Common myeloid progenitor, CD34-positive (primary cell): Measurements from ENCODE around the gene SPTLC3.

Experiments used
- CTCF ChIA-PET: fragments of 350-600 bp; sonication (Branson Sonifier 250); formaldehyde crosslinking; loops from one replicate; lab custom pipeline; 2021; ENCODE audit warnings: antibody characterized with exemption; lab: Charles Lee
- POLR2A ChIA-PET: fragments of 350-600 bp; sonication (Branson Sonifier 250); formaldehyde crosslinking; loops from one replicate; lab custom pipeline; 2021; ENCODE audit warnings: antibody characterized with exemption; lab: Charles Lee
- DNase-seq, 3 donors: peaks; one replicate each; pipeline versions ENCODE4 v3.0.0 to v3.0.0-alpha.2; 2013
- H3K27ac ChIP-seq, 2 experiments: 1 replicate in 1 of 2; 2 replicates in 1 of 2; pipeline ENCODE4 v1.7.0; 2013; ENCODE audit warnings: inconsistent platforms in 2 of 2, low read length in 2 of 2, mild to moderate bottlenecking in 2 of 2, low read depth in 1 of 2, moderate library complexity in 1 of 2; ENCODE audit not compliant: severe bottlenecking in 2 of 2, insufficient read depth in 1 of 2, poor library complexity in 1 of 2
- H3K27me3 ChIP-seq, 5 experiments: replicated peaks in 2 of 5; 1 replicate in 3 of 5; 2 replicates in 2 of 5; pipeline versions ENCODE4 v1.6.1 to v1.7.0; 2013; ENCODE audit warnings: low read length in 4 of 5, mild to moderate bottlenecking in 2 of 5, moderate library complexity in 2 of 5, inconsistent platforms in 1 of 5; ENCODE audit not compliant: insufficient read depth in 5 of 5, control insufficient read depth in 4 of 5
- H3K36me3 ChIP-seq, 4 experiments: 1 replicate in 2 of 4; 2 replicates in 2 of 4; pipeline versions ENCODE4 v1.6.1 to v1.7.0; 2013; ENCODE audit warnings: low read length in 3 of 4, control low read depth in 1 of 4, mild to moderate bottlenecking in 1 of 4; ENCODE audit not compliant: control insufficient read depth in 4 of 4, insufficient read depth in 4 of 4
- H3K4me1 ChIP-seq, 4 experiments: 1 replicate in 3 of 4; 2 replicates in 1 of 4; pipeline versions ENCODE4 v1.6.1 to v1.7.1; 2013; ENCODE audit warnings: low read length in 3 of 4, mild to moderate bottlenecking in 3 of 4, control low read depth in 1 of 4, inconsistent platforms in 1 of 4, moderate library complexity in 1 of 4; ENCODE audit not compliant: control insufficient read depth in 4 of 4, insufficient read depth in 4 of 4; ENCODE audit errors: control extremely low read depth in 1 of 4
- H3K4me3 ChIP-seq, 7 experiments: 1 replicate in 4 of 7; 2 replicates in 3 of 7; pipeline versions ENCODE4 v1.5.1 to v1.7.0; 2013; ENCODE audit warnings: mild to moderate bottlenecking in 7 of 7, low read length in 6 of 7, moderate library complexity in 6 of 7, inconsistent platforms in 2 of 7, low read depth in 2 of 7, control low read depth in 1 of 7; ENCODE audit not compliant: insufficient read depth in 4 of 7, control insufficient read depth in 1 of 7; ENCODE audit errors: extremely low read depth in 1 of 7
- H3K9me3 ChIP-seq, 5 experiments: 1 replicate in 4 of 5; 2 replicates in 1 of 5; pipeline versions ENCODE4 v1.6.1 to v1.7.1; 2013; ENCODE audit warnings: low read length in 4 of 5, mild to moderate bottlenecking in 2 of 5, inconsistent platforms in 1 of 5, low read depth in 1 of 5, moderate library complexity in 1 of 5; ENCODE audit not compliant: control insufficient read depth in 4 of 5, insufficient read depth in 2 of 5; ENCODE audit errors: control extremely low read depth in 1 of 5
- WGBS: methylation state at CpG from one replicate; pipeline ENCODE4 v1.1.5; 2013; ENCODE audit not compliant: insufficient coverage; 5-methylcytosine and 5-hydroxymethylcytosine counted together

SPTLC3 gene

GRCh38 chr20:13041574-13042457 is 33.0 kb downstream of the SPTLC3 start:
- Histone ChIP-seq H3K36me3 (peaks cover 0 to 20% (median 0%) of the 10 kb centered on the region in 4 experiments), H3K27ac (no peak overlapping the region), H3K27me3 (no peaks in the 10 kb centered on the region), H3K4me1 (no peaks in the 10 kb centered on the region), H3K9me3 (peaks cover 0 to 17% (median 0%) of the 10 kb centered on the region in 5 experiments), H3K4me3 (no peak overlapping the region)
- WGBS, result 100% methylated on average over 1 of the region's 4 CpGs
- POLR2A ChIA-PET, result no interaction called here
- CTCF ChIA-PET, result interaction anchor here (0.7 to 0.8 kb wide), 2 partner anchors 10 to 66 kb away, joined by 3 read pairs; no protein-coding TSS in a partner anchor
- no peak for DNase-seq

DNA sequence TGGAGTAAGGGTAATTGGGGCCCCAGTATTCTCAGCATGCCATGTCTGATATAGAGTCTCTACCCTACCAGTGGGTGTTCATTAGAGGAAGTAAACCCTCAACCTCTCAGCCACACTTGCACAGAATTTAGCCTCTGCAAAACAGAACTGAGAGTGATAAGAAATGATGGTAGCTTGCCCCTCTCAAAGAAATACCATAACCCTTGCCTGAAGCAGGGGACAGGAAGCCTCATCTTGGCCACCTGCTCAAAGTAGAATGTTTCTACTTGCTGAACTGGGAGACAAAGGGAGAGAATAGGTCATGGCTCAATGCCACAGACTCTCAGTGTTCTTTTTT is 33.7 kb downstream of the SPTLC3 start:
- Histone ChIP-seq H3K9me3 (peaks cover 0 to 17% (median 0%) of the 10 kb centered on the region in 5 experiments), H3K27ac (no peak overlapping the region), H3K27me3 (no peaks in the 10 kb centered on the region), H3K36me3 (peaks cover 0 to 17% (median 0%) of the 10 kb centered on the region in 4 experiments), H3K4me1 (no peaks in the 10 kb centered on the region), H3K4me3 (no peak overlapping the region)
- POLR2A ChIA-PET, result no interaction called here
- CTCF ChIA-PET, result interaction anchor here (0.7 to 0.8 kb wide), 2 partner anchors 10 to 66 kb away, joined by 3 read pairs; no protein-coding TSS in a partner anchor
- DNase-seq, result no peak

GRCh38 chr20:13046409-13046808 is 37.6 kb downstream of the SPTLC3 start:
- H3K9me3 ChIP-seq, result peaks cover 0 to 21% (median 0%) of the 10 kb centered on the region in 5 experiments
- WGBS, result no CpG with 5 or more reads among the region's 1 CpG
- no peaks in the 10 kb centered on the region for H3K4me1 ChIP-seq
- POLR2A ChIA-PET, result no interaction called here
- H3K27me3 ChIP-seq, result no peaks in the 10 kb centered on the region
- H3K27ac ChIP-seq, result no peak overlapping the region
- no peak overlapping the region for H3K4me3 ChIP-seq
- CTCF ChIA-PET, result no interaction called here
- H3K36me3 ChIP-seq, result peaks cover 0 to 31% (median 4%) of the 10 kb centered on the region in 4 experiments
- no peak for DNase-seq

DNA sequence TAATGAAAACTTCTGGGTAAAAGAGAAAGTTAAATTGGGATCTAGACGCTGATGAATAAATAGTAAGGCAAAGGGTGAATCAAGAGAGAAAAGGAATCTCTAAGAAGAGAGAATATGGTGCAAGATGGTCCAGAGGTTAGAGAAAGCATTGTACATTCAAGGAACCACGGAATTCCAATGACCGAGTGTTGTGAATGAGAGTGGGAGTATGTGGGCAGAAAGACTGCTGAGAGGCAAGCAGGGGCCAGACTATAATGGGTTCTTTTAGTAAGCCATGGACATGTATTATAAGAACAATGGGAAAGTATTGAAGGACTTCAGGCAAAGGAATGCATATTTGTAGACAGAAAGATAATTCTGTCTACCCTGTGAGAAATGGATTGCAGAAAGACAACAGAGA is 45.2 kb downstream of the SPTLC3 start:
- H3K4me3 ChIP-seq, result no peak overlapping the region
- WGBS, result 64% methylated on average over 3 of the region's 3 CpGs
- peaks cover 0 to 10% (median under 1%) of the 10 kb centered on the region in 4 experiments for H3K36me3 ChIP-seq
- H3K9me3 ChIP-seq, result peaks cover 0 to 4% (median 0%) of the 10 kb centered on the region in 5 experiments
- POLR2A ChIA-PET, result no interaction called here
- H3K4me1 ChIP-seq, result no peaks in the 10 kb centered on the region
- DNase-seq, result no peak
- no peak overlapping the region for H3K27ac ChIP-seq
- CTCF ChIA-PET, result no interaction called here
- H3K27me3 ChIP-seq, result no peaks in the 10 kb centered on the region

DNA sequence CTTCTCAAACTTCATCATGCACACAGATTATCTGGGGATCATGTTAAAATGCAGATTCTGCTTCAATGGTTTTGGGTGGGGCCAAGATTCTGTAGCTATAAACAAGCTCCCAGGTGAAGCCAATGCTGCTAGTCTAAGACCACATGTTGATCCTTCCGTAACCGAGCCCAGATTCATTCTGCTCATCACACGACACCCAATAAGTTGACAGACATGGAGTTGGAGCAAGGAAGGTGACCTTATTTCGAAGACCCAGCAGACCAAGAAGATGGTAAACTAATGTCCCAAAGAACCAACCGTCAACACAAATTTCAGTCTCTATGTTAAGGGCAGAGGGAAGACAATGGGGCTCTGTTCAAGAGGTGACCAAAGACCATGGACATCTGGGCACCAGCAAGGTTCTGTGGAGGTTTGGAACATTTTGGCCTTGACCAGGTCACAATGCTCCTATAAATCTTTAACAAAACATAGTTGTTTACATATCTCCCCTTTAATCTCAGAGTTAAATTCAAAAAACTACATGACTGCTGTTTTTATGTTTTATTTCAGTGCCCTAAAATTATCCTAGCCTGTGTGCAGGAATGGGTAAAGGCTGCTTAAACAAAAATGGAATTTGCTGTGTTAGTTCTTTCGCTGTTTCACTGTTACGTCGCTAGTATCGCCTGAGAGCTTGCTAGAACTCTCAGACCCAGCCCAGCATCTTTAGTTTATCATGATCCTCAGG is 50.1 kb downstream of the SPTLC3 start:
- WGBS, result 91% methylated on average over 9 of the region's 9 CpGs
- Histone ChIP-seq H3K27me3 (peaks cover 0 to 4% (median 0%) of the 10 kb centered on the region in 5 experiments), H3K9me3 (no peaks in the 10 kb centered on the region), H3K27ac (no peak overlapping the region), H3K36me3 (no peaks in the 10 kb centered on the region), H3K4me1 (no peaks in the 10 kb centered on the region), H3K4me3 (no peak overlapping the region)
- DNase-seq, result no peak
- POLR2A ChIA-PET, result no interaction called here
- CTCF ChIA-PET, result no interaction called here

- Histone ChIP-seq H3K27ac (no peak overlapping the region), H3K9me3 (no peaks in the 10 kb centered on the region), H3K4me1 (no peaks in the 10 kb centered on the region), H3K36me3 (no peaks in the 10 kb centered on the region), H3K27me3 (peaks cover 0 to 4% (median 0%) of the 10 kb centered on the region in 5 experiments), H3K4me3 (no peak overlapping the region)
- no peak for DNase-seq
- ChIA-PET POLR2A (no interaction called here), CTCF (no interaction called here)
- 89% methylated on average over 6 of the region's 7 CpGs for WGBS
Observed at GRCh38 chr20:13059398-13060136, 50.8 kb downstream of the SPTLC3 start.
